CD4-positive, alpha-beta T cell treated with Interleukin-17A for 4 hours (primary cell): ENCODE results near the gene TXNL4B.
"Not testable (repeated sequence)": the region's sequence is repeated elsewhere in the genome, so short reads cannot be mapped to it uniquely, and the experiment has no call there.

Experiments used
- DNase-seq: peaks from one replicate; pipeline ENCODE4 v3.0.0-alpha.2; 2020; ENCODE audit warnings: mixed read lengths

TXNL4B gene

DNA sequence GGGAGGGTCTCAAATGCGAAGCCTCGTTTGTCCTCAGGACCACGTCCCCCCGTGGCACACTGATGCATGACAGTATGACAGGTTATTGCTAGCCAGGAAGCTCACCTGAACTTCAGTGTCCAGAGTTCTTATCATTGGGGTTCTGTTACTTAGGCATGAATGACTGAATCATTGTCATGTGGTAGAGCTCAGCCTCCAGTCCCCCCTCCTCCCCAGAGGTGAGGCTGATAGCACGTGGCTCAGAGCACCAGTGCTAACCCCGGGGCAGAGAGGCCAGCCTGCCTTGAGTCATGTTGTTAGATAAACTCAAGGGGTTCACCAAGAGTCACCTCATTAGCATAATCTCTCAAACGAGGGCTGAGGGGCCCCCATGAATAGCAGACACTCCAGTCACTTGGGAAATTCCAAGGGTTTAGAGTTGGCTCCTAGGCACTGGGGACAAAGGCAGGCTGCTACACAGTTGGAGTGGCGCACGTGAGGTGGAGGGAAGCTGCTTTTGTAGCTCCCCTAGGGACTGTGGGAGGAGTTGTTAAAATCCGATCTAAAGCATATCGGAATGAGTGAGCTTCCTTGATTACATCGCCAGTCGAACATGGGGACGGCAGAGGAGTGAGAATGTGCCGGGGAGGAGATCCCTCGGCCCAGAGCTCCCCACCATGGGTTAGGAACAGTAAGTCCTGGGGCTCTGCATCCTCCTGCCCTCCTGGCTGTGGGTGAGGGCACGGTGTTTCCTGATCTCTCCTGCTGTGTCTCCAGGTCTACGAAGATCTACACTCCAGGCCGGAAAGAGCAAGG, 18.4 kb upstream of the TXNL4B start:
- no peak for DNase-seq

DNA sequence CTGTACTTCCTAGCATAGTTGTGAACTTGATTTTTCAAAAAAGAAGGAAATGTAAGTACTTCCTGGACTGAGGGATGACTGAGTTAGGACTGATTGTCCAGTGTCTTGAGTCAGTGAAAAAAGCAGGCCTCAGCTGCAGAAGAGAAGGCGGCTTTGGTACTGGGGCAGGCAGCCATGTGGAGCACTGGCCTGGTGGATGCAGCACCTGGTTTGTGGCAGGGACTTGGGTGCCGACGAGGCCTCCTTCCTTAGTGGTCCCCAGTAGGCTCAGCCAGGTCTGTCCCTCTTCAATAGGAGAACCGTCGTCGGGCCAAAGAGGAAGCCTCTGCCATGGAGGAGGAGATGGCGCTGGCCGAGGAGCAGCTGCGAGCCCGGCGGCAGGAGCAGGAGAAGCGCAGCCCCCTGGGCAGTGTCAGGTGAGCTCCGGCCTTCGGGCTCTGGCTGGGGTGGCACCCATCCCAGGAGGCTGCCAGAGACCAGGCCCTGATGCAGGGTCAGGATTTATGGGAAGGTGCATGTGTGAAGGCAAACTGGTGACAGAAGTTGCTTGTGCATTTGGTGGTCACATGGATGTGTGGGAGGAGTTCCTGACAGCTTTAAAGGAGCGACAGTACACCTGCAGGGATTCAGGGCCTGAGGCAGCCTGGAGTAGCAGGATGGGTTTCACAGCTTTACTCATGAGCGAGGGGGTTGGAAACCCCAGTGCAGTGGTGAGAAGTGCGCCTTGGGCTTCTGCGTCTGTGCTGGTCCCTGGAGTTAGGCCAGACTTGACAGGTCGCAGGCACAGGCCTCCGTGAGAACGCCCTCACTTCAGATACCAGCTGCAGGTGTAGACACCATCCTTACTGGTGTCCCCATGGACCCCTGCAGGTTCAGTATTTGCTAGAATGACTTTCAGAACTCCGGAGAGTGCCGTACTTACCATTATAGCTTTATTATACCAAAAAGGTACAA, 17.5 kb upstream of the TXNL4B start:
- no peak for DNase-seq

DNA sequence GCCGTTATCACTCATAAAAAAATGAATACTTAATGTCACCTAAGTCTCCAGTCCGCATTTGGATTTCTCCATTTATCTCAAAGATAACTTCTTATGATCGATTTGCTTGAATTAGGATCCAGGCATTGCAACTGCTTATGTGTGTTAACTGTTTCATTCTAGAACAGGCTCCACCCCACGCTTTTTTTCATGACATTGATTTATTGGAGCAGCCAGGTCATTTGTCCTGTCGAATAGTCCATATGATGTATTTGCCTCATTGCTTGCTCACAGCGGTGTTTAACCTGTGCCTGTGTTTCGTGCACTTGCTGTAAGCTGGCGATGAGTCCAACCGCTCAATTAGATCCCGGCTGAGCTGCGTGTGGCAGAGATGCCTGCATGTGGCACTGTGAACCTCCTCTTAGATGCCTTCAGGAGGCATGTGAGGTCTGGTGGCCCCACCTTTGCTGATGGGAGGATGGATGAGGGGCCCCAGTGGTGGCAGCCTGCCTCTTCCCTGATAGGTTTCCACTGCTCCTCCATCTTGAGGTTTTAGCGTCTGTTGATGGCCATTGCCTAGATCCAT, 16.6 kb upstream of the TXNL4B start:
- DNase-seq = no peak

DNA sequence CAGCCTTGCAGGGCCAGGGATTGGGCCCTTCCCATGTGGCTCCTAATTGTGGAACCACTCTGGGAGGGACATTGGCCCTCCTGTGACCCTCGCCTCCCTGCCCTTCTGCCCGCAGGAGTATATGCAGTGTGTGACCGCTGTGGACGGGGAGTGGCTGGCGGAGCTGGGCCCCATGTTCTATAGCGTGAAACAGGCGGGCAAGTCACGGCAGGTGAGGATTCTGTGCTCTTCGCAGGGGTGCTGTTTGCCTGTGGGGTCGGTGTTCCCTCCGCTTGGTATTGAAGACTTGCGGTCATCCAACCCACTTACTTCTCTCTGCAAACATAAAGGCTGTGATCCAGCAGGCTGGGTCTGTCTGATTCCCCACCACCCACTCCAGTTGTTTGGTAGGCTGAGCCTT, 15.9 kb upstream of the TXNL4B start:
- DNase-seq = no peak

DNA sequence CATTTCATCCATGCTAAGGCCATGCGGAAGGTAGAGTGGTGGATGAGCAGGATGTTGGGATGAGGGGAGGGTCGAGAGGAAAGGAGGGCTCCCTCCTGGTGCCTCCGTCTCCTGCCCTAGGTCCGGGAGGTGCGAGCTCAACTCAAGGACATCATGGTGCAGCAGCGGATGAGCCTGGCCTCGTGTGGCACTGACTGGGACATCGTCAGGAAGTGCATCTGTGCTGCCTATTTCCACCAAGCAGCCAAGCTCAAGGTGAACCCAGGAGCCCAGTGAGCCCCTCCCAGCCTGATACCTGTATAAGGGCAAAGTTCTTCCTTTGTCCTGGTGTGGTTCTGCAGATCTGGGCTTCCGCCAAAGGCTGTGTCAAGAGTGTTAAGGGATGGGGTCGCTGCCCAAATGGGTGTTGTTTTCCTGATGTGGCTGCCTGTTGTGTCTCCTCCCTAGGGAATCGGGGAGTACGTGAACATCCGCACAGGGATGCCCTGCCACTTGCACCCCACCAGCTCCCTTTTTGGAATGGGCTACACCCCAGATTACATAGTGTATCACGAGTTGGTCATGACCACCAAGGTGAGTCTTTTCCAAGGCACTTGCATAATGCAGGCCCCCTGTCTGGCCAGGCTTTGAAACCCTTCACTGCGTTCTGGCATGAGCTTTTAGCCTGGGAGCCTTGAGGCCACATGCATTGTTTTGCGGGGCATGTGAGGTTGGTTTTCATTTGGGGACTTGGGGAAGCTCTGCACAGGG, 15.1 kb upstream of the TXNL4B start:
- no peak for DNase-seq

DNA sequence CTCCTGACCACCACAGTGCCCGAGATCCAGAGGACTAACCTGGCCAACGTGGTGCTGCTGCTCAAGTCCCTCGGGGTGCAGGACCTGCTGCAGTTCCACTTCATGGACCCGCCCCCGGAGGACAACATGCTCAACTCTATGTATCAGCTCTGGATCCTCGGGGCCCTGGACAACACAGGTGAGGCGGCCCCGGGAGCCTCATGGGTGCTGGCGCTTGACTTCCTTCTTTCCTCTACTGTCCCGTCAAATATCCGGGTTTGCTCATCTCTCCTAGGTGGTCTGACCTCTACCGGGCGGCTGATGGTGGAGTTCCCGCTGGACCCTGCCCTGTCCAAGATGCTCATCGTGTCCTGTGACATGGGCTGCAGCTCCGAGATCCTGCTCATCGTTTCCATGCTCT, 14.0 kb upstream of the TXNL4B start:
- DNase-seq = no peak

DNA sequence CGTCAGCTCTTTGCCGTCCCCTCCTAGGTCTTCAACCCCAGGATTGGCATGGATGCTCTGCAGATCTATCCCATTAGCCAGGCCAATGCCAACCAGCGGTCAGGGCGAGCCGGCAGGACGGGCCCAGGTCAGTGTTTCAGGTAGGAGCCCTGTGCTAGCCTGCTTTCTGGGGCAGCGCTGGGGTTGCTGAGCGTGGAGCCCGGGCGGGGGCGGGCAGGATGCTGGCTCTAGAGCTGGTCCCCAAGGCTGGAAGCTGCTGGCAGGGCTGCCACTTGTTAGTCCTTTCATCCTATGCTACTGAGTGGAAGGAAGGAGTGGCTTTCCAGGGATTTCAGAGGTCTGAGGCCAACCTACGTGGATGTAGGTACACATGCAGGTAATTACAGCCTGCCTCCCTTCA, 12.6 kb upstream of the TXNL4B start:
- DNase-seq = no peak

DNA sequence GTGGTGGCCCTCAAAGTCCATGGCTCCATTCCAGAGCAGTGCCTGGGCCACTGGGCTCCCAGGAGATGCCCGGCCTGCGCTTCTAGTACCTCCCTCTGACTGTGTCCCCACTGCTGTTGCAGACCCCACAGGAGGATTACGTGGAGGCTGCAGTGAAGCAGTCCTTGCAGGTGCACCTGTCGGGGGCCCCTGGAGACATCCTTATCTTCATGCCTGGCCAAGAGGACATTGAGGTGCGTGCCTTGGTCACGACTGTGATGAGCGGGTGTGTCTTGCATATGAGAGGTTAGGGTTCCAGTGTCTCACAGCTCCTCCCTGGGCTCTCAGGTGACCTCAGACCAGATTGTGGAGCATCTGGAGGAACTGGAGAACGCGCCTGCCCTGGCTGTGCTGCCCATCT, 11.5 kb upstream of the TXNL4B start:
- no peak for DNase-seq

DNA sequence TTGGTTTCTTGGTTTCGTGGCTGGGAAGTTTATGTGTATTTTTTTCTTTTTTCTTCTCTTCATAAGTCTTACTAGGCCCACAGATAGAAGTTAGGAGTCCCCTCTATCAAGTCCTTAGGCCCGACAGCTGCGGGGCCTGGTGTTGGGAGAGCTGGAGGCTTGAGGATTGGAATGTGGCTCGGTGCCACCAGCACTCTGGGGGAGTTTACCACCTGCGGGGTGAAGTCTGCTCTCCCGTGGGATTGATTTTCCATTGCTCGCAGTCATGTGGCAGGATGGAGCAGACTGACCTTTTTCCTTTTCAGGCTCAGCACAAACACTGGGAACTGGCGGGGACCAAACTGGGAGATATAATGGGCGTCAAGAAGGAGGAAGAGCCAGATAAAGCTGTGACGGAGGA, 7.8 kb upstream of the TXNL4B start:
- no peak for DNase-seq

DNA sequence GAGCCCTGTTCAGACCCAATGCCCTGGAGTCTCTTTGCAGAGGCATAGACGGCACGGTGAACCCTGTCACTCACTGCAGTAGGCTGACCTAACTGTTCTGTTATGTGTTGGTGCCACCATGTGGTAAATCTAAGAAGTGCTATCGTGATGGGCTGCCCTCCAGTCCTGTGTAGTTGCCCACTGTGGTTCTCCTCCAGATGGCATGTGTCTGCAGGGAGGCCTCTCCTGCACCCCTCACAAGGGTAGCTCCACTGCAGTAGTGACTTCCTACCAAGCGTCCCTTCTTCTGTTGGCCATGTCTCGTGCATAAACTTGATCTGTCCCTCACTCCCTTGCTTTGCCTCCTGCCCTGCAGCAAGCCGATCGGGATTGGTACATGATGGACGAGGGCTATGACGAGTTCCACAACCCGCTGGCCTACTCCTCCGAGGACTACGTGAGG, 6.0 kb upstream of the TXNL4B start:
- peak; percentile 31 for DNase-seq

DNA sequence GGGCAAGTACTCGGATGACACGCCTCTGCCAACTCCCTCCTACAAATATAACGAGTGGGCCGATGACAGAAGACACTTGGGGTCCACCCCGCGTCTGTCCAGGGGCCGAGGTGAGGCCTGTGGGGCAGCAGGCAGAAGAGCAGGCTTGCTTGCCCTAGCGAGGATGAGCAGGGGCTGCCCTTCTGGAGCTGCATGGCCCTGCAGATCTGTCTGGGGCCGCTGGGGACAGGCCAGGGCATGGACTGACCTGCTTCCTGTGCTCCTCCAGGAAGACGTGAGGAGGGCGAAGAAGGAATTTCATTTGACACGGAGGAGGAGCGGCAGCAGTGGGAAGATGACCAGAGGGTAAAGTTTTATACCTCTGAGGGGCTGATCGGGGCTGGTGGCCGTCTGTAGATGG, 5.5 kb upstream of the TXNL4B start:
- no peak for DNase-seq

DNA sequence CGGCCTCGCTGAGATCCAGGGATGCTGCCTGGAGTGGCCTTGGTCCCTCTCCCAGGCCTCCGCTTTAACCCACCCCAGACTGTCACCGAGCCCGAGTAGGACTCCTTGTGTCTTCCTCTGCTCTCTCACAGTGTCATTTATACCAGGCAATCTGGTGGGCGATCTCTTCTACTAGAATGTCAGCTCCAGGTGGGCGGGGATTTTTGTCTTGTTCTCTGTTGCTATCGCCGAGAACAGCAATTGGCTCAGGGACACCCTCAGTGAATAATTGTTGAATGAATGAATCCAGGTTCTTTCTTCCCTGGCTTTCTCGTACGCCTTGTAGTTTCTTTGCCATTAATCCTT, 818 bp upstream of the TXNL4B start:
- no peak for DNase-seq

DNA sequence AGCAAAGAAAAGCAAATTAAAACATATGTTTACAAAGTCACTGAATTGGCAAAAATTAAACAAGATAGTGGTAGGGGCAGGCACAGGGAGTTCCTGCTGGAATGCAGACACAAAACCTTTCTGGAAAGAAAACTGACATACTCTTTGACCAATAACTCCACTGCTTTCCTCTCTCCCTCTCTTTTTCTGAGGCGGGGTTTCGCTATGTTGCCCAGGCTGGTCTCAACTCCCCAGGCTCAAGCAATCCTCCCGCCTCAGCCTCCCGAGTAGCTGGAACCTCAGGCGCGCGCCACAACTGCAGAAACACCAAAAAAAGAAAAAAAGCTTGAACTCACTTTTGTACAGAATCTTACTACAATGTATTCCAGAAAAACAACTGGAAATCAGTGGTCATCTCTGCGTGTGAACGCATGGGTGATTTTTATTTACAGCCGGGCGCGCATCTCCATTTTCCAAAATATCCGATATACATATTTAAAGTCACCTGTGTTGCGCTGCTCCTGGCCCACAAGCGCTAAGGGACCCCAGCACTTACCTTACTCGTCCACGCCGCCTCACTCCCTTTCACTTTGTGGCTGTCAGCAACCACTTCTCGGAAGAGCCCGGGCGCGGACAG, 480 bp downstream of the TXNL4B start:
- DNase-seq = no peak

DNA sequence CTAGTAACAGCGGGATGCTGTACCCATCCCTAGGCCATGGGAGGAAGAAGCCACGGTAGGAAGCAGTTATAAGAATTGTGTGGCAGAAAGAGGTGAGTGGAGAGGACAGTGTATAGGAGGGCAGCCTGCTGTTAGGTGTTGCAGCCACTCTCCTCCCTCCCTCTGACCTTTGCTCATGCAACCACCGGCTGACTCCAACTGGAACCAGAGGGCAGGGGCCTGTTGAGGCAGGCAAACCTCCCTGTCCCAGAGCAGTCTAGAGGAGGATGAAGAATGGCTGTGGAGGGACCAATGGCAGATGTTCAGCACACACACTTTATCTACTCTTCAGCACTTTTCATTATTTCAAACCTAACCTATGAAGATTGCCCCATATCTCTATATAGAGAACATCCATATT, 2.2 kb downstream of the TXNL4B start:
- DNase-seq = no peak

DNA sequence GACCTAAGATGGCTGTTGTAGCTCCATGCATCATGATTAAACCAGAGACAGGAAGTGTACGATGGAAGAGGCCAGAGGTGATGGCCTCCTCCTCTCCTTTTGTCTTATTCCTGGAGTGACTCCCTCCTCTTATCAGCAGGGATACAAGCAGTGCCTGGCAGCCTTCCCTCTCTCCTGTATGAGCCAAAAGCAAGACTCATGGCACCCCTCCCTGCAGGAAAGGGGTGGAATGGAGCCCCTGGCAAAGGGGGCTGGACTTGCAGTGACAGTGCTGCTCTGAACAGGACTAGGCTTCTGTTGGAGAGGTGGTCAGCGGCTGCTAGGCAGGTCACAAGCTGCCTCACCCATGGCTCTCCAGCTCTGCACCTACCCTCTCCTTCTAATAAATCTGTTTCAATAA, 8.4 kb downstream of the TXNL4B start:
- DNase-seq = no peak

DNA sequence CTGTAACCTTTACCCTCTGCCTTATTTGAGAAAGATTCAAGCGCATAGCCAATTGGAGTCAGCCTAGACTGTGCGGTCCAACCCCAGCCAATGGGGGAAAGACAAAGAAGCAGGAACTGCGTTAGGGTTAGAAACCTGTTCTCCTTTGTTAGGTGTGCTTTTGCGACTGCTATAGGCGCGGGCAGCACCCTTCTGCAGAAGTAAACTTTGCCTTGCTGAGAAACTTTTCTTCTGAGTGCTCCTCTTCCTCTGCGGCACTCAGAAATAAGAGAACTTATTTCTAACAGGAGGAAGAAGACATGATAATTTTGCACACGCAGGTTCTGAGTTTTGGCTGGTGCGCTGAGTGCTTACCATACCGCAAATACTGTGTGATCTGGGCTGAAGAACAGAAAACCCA, 9.0 kb downstream of the TXNL4B start:
- no peak for DNase-seq

DNA sequence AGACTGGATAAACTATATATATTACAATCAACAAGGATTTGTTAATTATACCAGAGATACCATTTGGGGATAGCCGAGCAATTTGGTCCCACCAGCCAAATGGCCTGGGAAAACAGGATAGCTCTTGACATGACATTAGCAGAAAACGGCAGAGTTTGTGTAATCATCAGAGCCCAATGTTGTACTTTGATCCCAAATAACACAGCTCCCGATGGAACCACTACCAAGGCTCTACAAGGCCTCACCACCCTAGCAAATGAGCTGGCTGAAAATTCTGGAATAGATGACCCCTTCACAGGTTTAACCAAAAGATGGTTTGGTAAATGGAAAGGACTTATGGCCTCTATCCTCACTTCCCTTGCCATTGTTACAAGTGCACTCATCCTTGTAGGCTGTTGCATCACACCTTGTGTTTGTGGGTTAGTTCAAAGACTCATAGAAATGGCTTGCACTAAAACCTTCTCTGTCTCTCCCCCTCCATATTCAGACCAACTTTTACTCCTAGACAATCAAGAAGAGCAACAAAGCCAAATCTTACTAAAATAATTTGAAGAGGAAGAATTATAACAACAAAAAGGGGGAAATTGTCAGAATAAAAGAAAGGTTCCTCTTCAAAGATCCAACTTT, 9.5 kb downstream of the TXNL4B start:
- no peak for DNase-seq

DNA sequence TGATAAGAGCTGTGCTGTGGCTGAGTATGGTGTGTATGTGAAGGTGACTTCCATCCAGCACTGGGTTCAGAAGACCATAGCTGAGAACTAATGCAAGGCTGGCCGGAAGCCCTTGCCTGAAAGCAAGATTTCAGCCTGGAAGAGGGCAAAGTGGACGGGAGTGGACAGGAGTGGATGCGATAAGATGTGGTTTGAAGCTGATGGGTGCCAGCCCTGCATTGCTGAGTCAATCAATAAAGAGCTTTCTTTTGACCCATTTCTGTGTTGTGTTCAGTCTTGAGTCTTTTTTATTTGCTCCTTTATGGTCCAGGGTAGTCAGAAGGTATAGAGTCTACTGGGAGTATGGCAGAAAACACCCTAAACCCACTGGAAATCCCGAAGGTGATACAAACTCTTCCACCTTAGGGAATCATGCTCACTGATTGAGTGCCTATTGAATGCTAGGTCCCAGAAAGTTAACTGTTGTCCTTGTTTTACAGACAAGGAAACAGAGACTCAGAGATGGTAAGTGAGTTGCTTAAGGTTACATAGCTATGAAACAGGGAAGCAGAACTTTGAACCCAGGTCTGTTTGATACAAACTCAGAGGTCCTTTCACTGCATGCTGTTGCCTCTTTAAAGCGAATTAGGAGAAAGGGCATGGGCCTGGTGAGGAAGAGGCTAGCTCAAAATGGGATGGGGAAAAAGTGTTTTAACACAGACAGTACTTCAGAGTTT, 16.3 kb downstream of the TXNL4B start:
- not testable (repeated sequence) for DNase-seq

DNA sequence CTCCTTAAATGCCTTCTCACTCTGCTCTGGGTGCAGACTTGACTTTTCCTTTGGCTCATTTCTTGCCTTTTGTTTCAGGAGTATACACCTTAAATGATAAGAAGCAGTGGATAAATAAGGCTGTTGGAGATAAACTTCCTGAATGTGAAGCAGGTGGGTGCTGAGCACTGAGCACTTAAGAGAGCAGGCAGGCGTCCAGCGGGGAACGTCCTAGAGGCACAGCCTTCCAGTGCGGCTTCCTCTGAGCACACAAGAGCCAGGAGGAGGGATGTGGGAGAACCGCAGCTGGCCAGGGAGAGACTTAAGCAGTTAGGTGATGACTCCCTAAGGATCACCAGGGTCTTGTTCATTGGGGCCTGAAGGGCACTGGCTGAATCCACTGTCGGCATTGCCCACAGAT, 18.4 kb downstream of the TXNL4B start:
- not testable (repeated sequence) for DNase-seq

DNA sequence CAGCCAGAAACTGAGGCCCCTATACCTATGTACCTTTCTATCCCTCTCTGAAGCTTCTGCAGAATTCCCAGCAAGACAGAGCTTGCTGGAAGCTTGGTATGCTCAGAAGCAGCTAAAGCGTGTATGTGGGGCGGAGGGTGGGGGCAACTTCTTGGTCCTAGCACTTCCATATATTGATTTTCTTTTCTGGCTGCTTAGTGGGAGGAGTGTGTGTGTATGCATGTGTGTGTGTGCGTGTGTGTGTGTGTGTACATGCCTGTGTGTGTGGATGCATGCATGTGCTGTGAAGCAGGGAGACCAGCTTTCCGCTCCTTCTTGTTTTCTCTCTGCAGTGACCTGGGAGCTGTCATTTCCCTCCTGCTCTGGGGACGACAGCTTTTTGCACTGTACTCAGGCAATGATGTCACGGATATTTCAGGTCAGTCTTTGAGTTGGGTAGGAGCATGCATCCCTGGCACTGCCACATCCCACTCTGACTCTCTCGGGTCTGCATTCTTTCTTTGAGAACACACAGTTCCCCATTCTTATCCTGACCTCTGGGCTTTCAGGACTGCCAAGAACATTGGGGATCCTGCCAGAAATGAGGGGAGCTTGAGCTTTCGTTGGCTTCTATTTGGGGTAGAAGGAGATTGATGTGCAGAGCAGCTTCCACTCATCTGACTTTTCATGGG, 19.7 kb downstream of the TXNL4B start:
- DNase-seq = no peak
